Daoy (cell line): Measurements from ENCODE around the gene ATN1. TPM values are rescaled to one million over a fixed set of nuclear protein-coding genes. Genes with fewer than 3 reads are reported as not detected.
"Not testable (repeated sequence)": the region's sequence is repeated elsewhere in the genome, so short reads cannot be mapped to it uniquely, and the experiment has no call there.

Source experiments
- DNase-seq: peaks from one replicate; pipeline ENCODE4 v3.0.0-alpha.2; 2015; ENCODE audit warnings: low read depth
- total RNA-seq: library from RNA; depleted of rRNA; stranded (reverse); fragments of >200 nt; shearing (Covaris generic); gene quantifications from 2 replicates; pipeline ENCODE4 v1.2.3, GENCODE V29; 2014; rRNA removed

Gene ATN1, protein sequence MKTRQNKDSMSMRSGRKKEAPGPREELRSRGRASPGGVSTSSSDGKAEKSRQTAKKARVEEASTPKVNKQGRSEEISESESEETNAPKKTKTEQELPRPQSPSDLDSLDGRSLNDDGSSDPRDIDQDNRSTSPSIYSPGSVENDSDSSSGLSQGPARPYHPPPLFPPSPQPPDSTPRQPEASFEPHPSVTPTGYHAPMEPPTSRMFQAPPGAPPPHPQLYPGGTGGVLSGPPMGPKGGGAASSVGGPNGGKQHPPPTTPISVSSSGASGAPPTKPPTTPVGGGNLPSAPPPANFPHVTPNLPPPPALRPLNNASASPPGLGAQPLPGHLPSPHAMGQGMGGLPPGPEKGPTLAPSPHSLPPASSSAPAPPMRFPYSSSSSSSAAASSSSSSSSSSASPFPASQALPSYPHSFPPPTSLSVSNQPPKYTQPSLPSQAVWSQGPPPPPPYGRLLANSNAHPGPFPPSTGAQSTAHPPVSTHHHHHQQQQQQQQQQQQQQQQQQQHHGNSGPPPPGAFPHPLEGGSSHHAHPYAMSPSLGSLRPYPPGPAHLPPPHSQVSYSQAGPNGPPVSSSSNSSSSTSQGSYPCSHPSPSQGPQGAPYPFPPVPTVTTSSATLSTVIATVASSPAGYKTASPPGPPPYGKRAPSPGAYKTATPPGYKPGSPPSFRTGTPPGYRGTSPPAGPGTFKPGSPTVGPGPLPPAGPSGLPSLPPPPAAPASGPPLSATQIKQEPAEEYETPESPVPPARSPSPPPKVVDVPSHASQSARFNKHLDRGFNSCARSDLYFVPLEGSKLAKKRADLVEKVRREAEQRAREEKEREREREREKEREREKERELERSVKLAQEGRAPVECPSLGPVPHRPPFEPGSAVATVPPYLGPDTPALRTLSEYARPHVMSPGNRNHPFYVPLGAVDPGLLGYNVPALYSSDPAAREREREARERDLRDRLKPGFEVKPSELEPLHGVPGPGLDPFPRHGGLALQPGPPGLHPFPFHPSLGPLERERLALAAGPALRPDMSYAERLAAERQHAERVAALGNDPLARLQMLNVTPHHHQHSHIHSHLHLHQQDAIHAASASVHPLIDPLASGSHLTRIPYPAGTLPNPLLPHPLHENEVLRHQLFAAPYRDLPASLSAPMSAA (N-terminal part only)
- total RNA-seq, result 3.3 and 5.4 TPM in 2 replicates

DNA sequence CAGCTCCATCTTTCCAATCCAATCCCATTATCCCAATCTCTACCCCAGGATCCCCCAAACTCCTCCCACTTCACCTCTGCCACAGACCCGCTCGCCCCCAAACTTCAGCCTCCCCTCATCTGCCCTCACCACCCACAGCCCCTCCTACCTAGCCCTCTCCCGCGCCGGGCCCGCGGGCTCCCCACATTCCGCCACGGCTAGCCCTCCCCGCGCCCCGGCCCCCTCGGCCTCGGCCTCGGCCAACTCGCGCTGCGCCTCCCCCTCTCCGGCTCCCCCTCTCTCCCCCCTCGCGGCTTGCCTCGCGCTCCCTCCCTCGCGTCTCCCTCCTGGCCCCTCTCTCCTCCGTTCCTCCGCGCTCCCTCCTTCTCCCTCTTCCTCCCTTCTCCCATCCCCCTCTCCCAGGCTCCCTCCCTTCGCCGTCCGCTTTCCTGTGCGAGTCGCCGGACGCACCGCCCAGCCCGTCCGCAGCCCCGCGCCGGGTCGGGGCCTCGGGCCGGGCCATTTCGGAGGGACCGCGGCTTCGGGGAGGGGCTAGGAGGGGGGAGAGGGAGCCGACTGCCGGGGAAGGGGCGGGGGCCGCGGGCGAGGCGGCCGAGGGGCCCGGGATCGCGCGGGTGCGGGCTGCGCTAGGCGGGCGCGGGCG, at the start of gene ATN1:
ATN1 (plus strand) TSS at position 581 of the 643 bp plus-strand sequence. CDS start 6,043 bp downstream, outside the sequence.
- peak; percentile 74 for DNase-seq

DNA sequence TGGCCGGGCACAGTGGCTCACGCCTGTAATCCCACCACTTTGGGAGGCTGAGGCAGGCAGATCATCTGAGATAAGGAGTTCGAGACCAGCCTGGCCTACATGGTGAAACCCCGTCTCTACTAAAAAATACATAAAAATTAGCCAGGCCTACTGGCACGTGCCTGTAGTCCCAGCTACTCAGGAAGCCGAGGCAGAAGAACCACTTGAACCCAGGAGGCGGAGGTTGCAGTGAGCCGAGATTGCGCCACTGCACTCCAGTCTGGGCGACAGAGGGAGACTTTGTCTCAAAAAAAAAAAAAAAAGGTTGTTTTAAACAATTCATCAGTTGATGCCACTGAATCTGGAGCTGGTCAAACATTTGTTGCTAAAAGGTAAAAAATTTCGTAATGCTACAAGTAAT, 47.9 kb upstream of the ATN1 start:
- DNase-seq, result not testable (repeated sequence)

DNA sequence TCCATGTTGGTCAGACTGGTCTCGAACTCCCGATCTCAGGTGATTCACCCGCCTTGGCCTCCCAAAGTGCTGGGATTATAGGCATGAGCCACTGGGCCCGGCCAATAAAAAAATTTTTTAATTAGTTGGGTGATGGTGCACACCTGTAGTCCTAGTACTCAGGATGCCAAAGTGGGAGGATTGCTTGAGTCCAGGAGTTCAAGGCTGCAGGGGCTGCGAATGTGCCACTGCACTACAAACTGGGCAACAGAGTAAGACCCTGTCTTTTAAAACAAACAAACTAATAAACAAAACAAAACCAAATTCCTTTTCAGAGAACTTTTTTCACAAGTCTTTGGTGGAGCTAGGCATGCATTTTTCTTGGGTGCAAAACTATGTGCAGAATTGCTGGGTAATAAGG, 44.5 kb upstream of the ATN1 start:
- DNase-seq, result no peak

DNA sequence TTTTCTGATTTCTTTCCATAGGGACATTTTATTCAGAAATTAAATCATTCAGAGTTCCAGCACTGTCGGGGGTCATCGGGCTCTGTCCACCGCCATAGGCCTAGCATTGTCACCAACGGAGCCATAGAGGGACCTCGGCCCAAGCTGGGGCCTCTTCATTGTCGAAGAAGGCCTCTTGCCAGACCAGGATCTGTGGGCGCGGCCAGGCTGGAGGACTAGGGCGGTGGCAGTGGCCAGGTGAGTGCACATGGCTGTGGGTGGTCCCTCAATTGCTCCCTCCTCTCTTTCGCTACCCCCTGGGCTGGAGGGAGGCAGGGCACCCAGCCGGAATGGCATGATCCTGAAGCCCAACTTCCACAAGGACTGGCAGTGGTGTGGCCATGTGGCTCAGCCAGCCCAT, 44.1 kb upstream of the ATN1 start:
- no peak for DNase-seq

DNA sequence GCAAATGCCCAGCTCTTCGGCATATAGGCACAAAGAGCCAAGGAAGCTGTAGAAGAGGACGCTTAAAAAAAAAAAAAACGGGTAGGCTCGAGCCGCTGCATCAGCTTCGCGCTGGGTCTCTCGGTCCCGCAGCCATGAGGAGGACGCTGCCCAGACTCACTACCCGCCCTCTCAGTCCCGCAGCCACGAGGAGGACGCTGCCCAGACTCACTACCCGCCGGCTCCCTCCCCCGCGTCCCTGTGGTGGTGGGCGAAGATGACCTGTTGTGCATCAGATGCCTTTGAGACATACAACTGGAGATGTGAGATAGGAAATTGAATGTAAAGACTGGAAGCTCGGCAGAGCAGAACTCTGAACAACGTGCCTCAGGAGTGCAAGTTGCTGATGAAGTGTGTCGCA, 43.2 kb upstream of the ATN1 start:
- no peak for DNase-seq

DNA sequence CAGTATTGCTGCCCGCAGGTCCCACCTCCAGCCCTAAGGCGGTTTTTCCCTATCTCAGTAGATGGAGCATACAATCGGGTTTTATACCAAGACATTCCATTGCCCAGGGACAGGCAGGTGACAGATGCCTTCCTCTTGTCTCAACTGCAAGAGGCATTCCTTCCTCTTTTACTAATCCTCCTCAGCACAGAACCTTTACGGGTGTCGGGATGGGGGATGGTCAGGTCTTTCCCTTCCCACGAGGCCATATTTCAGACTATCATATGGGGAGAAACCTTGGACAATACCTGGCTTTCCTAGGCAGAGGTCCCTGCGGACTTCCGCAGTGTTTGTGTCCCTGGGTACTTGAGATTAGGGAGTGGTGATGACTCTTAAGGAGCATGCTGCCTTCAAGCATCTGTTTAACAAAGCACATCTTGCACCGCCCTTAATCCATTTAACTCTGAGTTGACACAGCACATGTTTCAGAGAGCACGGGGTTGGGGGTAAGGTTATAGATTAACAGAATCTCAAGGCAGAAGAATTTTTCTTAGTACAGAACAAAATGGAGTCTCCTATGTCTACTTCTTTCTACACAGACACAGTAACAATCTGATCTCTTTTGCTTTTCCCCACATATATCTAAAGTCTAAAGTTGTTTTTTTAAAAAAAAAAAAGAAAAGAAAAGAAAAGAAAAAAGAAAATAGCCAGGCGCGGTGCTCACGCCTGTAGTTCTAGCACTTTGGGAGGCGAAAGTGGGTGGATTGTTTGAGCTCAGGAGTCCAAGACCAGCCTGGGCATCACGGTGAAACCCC, 41.4 kb upstream of the ATN1 start:
- DNase-seq, result not testable (repeated sequence)

DNA sequence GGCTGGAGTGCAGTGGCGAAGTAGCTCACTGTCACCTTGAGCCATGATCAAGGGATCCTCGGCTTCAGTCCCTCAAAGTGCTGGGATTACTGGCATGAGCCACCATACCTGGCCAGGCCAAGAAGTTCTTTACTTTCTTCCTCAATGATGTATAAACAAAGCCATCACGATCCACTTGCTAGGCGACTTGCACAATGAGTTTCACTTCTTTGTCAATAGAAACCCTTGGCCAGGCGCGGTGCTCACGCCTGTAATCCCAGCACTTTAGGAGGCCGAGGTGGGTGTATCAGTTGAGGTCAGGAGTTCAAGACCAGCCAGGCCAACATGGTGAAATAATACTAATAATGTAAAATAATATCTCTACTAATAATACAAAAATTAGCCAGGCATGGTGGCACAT, 40.3 kb upstream of the ATN1 start:
- no peak for DNase-seq

DNA sequence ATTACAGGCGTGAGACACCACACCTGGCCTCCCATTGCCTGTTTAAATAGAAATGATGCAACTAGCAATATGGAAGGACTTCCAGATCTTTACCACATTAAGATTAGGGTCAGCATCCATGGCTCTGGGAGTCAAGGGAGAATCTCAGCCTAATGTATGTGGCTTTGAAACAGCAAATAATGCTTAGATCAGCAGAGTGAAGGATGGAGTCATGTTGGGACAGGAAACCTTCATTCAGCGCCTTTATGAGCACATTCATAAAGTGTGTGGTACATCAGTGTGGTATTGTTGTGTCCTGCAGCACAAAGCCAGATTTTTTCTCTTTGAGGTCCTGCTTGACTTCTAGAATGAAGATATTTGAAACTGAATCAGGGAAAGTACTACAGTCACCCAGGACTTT, 39.4 kb upstream of the ATN1 start:
- DNase-seq, result no peak

DNA sequence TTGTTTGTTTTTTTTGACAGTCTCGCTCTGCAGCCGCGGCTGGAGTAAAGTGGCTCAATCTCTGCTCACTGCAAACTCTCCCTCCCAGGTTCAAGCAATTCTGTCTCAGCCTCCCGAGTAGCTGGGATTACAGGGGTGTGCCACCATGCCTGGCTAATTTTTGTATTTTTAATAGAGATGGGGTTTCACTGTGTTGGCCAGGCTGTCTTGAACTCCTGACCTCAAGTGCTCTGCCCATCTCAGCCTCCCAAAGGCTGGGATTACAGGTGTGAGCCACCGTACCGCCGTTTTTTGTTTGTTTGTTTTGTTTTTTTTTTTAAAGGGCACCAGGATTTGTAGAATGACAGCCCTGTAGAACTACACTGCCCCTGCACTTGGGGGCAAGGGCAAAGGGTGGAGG, 39.0 kb upstream of the ATN1 start:
- DNase-seq, result not testable (repeated sequence)

DNA sequence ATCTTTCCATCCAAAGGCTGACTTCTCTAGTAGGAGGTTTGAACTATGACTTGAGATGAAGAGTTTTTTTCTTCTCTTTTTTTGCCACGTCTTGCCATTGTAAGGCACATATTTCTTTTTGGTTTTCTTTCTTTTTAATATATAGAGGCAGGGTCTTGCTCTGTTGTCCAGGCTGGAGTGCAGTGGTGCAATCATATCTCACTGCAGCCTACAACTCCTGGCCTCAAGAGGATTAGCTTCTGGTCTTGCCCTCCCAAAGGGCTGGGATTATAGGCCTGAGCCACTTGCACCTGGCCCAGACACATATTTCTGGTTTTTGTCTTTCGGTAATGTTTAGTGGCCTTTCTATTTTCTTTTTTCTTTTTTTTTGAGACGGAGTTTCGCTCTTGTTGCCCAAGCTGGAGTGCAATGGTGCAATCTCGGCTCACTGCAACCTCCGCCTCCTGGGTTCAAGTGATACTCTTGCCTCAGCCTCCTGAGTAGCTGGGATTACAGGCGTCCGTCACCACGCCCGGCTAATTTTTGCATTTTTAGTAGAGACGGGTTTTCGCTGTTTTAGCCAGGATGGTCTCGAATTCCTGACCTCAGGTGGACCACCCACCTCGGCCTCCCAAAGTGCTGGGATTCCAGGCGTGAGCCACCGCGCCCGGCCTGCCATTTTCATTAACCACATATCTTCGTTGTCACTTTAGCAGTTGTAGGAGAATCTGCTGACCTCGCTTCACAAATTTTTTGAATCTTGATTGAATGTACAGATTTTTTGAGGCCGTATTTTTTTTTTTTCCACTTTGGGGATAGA, 37.8 kb upstream of the ATN1 start:
- DNase-seq, result not testable (repeated sequence)

DNA sequence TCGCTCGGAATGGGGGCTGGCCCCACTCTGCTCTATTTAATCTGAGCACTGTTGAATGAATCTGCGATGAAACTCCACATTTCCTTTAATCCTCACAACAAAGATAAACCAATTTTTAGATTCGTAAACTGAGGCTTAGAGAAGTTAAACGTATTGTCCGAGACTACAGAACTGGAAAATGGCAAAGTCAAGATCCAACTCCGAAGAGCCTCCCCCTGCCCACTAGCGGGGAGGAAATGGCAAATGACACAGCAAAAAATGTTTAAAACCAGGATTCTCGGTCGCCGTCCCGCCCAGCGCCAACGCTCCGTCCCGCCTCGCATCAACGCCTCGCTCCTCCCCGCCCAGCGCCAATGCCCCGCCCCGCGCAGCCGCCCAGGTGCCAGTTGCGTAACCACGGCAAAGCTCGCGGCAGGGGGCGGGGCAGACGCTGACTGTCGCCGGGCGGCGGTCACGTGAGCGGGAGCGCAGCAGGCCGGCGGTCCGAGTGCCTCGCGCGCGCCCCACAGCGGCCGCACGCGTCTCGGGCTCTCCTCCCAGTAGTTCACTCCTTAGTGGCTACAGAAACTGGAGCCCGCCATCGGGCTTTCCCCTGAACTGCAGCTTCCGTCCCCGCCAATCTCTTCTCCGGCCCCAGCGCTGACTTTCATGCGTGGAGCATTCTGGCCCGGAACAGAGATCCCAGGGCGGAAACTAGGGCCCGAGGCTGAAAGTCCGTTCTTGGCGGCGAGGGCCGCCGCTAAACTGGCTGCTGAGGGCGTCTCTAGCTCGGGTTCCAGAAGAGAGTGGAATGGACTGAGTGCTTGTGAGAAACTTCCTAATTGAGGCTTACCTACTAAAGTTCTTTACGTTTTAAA, 36.7 kb upstream of the ATN1 start:
- DNase-seq, result peak; percentile 99

DNA sequence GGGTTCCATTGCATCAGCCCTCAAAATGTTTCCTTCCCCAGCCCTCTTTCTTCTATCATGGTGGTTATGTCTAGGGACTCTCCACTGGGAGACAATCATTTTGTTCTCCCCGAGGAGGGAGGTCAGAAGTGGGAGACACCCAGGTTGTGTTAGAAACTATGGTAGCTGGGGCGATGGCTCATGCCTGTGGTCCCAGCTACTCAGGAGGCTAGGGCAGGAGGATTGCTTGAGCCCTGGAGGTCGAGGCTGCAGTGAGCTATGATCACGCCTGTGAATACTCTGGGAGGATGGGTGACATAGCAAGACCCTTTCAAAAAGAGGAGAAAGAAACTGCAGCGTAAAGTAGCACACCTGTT, 36.1 kb upstream of the ATN1 start:
- no peak for DNase-seq

DNA sequence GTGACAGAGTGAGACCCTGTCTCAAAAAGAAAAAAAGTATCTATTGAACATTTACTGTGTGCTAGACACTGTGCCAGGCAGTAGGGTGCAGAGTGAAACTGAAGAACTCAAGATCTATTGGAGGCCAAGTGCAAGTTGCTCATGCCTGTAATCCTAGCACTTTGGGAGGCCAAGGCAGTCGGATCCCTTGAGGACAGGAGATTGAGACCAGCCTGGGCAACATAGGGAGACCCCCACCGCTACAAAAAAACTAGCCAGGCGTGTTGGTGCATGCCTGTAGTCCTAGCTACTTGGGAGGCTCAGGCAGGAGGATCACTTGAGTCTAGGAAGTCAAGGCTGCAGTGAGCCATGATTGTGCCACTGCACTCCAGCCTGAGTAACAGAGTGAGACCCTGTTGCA, 35.1 kb upstream of the ATN1 start:
- DNase-seq, result not testable (repeated sequence)

DNA sequence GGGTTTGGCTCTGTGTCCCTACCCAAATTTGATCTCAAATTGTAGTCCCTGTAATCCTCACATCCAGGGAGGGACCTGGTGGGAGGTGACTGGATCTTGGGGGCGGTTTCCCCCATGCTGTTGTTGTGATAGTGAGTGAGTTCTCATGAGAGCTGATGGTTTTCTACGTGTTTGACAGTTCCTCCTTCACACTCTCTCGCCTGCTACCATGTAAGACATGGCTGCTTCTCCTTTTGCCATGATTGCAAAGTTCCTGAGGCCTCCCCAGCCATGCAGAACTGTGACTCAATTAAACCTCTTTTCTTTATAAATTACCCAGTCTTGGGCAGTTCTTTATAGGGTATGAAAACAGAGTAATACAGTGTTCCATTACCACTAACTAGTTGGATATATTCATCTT, 33.4 kb upstream of the ATN1 start:
- no peak for DNase-seq

DNA sequence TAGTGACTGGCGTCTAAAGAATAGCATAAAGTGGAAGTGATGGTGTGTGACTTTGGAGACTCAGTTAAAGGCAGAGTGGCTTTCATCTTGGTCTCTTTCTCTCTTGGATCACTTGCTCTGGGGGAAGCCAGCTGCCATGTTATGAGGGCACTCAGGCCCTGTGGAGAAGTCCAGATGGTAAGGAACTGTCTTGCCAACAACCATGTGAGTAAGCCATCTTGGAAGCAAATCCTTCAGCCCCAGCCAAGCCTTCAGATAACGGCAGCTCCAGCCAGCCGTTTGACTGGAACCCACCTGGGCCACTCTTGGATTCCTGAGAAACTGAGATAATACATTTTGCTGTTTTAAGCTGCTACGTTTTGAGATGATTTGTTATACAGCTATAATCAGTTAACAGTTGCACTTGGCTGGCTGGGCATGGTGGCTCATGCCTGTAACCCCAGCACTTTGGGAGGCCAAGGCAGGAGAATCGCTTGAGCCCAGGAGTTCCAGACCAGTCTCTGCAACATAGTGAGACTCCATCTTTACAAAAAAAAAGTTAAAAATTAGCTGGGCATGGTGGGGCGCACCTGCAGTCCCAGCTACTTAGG, 30.8 kb upstream of the ATN1 start:
- no peak for DNase-seq

DNA sequence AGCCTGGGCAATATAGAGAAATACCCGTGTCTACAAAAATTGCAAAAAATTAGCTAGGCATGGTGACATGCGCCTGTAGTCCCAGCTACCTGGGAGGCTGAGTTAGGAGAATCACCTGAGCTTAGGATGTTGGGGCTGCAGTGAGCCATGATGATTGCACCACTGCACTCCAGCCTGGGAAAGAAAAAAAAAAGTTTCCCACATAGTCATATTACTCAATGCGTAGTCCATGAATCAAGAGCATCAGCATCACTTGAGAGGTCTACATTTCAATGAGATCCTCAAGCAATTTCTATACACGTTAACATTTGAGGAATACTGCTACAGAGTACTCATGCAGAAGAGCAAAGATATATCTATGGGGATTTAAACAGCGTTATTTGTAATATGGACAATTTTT, 28.3 kb upstream of the ATN1 start:
- DNase-seq, result no peak

DNA sequence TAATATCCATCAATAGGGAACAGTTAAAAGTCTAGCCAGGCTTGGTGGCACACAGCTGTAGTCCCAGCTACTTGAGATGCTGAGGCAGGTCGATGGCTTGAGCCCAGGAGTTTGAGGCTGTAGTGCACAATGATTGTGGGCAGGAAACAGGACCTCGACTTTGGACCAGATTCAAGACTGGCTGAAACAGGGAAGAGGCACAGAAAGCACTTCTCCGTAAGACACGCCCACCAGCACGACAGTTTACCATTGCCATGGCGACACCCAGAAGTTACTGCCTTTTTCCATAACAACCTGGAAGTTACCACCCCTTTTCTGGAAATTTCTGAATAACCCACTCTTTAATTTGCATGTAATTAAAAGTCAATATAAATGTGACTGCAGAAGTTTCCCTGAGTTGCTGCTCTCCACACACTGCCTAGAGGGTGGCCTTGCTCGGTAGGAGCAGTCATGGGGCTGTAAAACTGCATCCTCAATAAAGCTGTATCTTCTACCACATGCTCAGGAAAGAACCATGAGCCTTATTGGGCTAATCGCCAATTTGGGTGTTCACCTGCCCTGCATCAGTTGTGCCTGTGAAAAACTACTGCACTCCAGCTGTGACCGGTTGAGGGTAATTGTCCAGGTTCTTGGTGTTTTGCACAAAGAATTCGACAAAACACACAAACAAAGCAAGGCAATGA, 27.8 kb upstream of the ATN1 start:
- peak; percentile 50 for DNase-seq

DNA sequence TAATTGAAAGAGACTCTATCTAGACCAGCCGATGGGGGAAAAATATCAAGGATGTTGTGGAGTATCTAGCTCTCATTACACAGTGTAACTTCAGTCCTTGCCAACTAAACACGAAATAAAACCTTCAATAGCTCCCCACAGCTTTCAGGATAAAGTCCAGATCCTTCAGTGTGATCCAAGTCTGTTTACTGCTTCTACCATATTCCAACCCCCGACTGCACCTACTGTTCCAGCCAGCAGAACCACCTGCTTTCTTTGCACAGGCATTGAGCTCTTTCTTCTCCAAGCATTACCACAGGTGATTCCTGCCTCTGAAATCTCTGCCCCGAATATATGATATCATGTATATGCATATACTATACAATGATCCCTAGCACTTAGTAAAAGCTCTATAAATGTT, 25.3 kb upstream of the ATN1 start:
- no peak for DNase-seq
